HG03139 (cell line): ENCODE measurements around the gene ZNF541.

Experiments used
- ATAC-seq: cut with Tn5 transposase; IDR thresholded peaks from one replicate; pipeline ENCODE4 v1.9.1; 2021; ENCODE audit not compliant: unreplicated experiment

Gene ZNF541

GRCh38 chr19:47547199-47547598 lies 25.7 kb downstream of the ZNF541 start:
- no peak for ATAC-seq

- no peak for ATAC-seq
Observed at GRCh38 chr19:47545061-47545948, 27.6 kb downstream of the ZNF541 start.

GRCh38 chr19:47544476-47544875 lies 28.5 kb downstream of the ZNF541 start:
- ATAC-seq: no peak

DNA sequence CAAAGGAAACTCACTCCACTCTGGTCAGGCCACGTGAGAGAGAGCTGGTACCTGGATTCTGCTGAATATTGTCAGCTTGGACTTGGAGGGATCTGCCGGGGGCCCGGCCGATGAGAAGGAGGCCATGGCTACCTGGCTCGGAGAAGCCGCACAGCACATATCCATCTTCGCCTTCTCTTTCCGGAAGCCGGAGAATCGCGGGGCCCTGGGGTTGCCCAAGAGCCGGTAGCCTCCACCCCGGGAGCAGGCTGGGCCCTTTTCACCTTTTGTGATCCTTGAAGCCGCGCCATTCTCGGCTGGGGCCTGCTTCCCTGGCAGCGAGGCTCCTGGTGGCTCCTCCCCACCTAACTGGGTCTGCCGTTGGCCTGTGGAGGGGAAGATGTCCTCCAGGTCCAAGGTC lies 28.9 kb downstream of the ZNF541 start:
- ATAC-seq: no peak

GRCh38 chr19:47542030-47542475 lies 30.9 kb downstream of the ZNF541 start:
- no peak for ATAC-seq

GRCh38 chr19:47541518-47541917 lies 31.4 kb downstream of the ZNF541 start:
- ATAC-seq: no peak

DNA sequence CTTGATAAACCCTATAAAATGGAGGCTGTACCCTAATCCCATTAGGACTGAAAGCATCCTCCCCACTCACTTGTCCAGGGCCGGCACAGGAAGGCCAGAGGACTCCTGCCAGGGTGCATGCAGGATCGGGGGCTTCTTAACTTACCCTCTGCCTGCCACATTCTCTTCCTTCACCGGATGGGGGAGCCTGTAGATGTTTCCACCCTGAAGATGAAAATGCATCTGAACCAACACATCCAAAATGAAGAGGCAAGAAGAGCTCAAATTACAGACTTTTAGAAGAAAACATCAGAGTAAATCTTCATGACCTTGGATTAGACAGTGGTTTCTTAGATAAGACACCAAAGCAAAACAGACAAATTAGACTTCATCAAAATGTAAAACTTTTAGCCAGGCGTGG lies 32.2 kb downstream of the ZNF541 start:
- no peak for ATAC-seq

DNA sequence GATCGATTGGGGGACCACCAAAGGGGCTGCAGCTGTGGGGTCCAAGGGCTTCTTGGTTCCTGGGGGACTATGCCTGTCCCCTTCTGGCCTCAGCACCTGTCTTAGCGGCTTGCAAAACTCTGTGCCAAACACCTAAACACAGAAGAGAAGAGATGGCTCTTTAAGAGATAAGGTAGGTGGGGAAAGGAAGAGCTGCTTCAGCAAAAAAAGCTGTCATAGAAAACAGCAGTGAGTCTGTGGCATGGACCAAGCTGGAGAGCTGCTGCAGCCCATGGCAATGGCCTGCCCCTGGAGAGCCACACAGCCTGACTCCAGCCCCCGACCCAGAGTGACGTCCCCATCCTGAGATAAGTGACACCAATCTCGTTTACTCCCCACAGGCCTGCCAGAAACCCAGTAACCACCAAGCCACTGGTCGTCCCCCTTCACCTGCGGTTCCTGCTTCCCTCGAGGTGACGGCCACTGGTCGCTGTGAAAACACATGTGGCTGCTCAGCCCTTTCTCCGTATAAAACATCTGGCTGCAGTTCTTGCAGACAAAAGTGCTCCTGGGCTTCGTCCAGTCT lies 33.1 kb downstream of the ZNF541 start:
- no peak for ATAC-seq

- ATAC-seq: no peak
Observed at GRCh38 chr19:47538812-47539211, 34.1 kb downstream of the ZNF541 start.

DNA sequence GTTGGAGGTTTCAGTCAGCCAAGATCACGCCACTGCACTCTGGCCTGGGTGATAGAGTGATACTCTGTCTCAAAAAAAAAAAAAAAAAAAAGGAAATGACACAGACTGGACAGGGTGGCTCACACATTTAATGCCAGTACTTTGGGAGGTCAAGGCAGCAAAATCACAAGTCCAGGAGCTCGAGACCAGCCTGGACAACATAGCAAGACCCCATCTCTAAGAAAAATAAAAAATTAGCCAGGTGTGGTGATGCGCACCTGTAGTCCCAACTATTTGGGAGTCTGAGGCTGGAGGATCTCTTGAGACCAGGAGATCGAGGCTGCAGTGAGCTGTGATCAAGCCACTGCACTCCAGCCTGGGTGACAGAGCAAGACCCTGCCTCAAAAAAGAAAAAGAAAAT lies 35.5 kb downstream of the ZNF541 start:
- ATAC-seq: no peak

GRCh38 chr19:47534628-47535027 lies 38.3 kb downstream of the ZNF541 start:
- no peak for ATAC-seq

DNA sequence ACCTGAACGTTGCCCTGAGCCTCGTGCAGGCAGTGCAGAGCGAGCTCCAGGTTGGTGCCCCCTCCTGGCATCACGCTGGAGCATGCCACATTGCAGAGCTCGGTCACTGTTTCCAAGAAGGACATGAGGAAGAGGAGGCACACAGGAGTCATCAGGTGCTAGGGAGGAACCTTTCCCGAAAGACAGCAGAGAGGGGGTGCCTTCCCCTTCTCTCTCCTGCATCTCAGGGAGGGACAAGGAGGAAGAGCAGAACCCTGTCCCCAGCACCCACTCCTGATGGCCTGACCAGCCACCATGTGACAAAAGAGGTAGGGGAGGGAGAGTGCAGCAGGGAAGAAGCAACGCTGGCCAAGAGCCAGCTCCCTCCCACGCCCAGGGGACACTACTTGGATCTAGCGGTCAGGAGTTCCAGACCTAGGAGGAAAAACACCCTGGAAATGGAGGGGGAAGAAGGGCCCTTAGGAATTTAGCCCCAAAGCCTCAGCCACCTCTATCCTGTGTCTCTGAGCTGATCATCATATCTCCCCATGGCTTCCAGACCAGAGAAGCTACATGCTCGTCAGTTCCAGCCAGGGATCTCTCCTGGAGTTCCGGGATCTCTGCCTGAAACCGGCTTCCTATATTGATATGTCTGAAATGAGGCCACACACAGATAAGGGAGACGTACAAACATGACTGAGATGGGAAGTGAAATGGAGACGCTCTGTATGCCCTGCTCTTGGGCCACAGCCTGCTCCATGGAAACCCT lies 41.1 kb downstream of the ZNF541 start:
- no peak for ATAC-seq

GRCh38 chr19:47529018-47529742 lies 43.8 kb downstream of the ZNF541 start:
- no peak for ATAC-seq

- ATAC-seq: no peak
Observed at GRCh38 chr19:47526798-47527197, 46.1 kb downstream of the ZNF541 start.

GRCh38 chr19:47523473-47523872 lies 49.5 kb downstream of the ZNF541 start:
- no peak for ATAC-seq
